ENCODE measurements around the gene SLC43A3.

The SLC43A3 gene

DNA sequence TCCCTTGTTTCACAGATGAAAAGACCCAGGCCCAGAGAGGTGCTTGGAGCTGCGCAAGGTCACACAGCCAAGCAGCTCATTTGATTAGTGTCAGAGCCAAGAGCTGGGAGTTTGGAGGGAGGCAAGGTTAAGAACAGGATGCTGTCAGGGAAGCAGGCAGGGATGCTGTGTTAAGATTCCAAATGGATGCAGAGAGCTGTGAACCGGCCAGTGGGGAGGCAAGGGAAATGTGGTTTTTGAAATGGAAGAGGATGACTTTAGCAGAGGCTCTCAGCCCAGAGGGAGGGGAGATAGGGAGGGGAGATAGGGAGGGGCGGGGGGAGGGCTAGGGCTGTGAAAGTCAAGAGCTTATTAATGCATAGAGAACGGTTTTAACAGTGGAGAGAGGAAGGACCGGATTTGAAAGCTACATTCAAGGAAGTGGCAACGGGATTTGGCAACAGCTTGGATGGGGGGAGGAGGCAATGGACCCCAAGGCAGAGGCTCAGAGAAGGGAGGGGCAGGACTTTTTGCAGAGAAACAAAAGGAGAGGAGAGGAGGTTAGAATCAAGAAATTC lies 46.4 kb upstream of the SLC43A3 start:
- TF ChIP-seq, protein P1, sequence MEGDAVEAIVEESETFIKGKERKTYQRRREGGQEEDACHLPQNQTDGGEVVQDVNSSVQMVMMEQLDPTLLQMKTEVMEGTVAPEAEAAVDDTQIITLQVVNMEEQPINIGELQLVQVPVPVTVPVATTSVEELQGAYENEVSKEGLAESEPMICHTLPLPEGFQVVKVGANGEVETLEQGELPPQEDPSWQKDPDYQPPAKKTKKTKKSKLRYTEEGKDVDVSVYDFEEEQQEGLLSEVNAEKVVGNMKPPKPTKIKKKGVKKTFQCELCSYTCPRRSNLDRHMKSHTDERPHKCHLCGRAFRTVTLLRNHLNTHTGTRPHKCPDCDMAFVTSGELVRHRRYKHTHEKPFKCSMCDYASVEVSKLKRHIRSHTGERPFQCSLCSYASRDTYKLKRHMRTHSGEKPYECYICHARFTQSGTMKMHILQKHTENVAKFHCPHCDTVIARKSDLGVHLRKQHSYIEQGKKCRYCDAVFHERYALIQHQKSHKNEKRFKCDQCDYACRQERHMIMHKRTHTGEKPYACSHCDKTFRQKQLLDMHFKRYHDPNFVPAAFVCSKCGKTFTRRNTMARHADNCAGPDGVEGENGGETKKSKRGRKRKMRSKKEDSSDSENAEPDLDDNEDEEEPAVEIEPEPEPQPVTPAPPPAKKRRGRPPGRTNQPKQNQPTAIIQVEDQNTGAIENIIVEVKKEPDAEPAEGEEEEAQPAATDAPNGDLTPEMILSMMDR (IDR thresholded peaks at IDR 0.05; ENCODE audit: borderline replicate concordance, control extremely low read depth, extremely low read depth, insufficient read depth, missing control alignments), result no peak
- no peak for DNase-seq (ENCODE audit: low spot score)
- in situ Hi-C loops (cut with MboI; ENCODE audit: low sequenced_read_pairs, unreplicated experiment), result no loop called here

DNA sequence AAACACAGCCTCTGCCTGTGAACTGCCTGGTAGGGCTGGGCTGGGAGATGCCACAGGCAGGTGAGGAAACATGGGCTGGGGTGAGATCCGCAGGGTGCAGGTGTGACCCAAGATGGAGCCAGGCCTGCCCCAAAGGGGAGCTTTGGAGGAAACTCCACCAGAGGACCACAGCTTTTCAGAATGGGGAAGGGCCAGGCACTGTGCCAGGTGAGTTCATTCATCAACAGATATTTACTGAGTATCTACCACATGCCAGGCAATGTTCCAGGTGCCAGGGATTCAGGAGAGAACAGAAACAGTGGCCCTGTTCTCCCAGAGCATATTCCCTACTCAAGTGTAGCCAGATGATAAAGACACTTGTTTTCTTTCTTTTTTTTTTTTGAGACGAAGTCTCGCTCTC lies 44.6 kb upstream of the SLC43A3 start:
- DNase-seq (ENCODE audit: low spot score), result no peak
- TF ChIP-seq, protein P1 (IDR thresholded peaks at IDR 0.05; ENCODE audit: borderline replicate concordance, control extremely low read depth, extremely low read depth, insufficient read depth, missing control alignments), result no peak
- in situ Hi-C loops (cut with MboI; ENCODE audit: low sequenced_read_pairs, unreplicated experiment), result no loop called here

DNA sequence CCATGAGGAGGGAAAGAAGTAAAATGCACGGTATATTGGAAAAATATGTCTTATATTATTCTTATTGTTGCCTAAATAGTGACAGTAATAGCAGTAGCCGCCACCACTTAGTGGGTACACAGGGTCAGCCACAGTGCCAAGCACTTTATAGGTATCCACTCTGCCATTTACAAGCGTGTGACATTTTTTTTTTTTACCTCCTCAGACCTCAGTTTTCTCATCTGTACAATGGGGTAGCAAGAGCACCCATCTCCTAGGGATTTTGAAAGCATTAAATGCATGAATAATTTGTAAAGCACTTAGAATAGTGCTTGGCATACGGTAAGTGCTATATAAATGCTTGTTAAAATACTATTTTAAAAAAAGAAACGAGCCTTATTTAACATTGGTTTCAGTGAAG lies 42.3 kb upstream of the SLC43A3 start:
- no peak for DNase-seq (ENCODE audit: low spot score)
- TF ChIP-seq, protein P1 (IDR thresholded peaks at IDR 0.05; ENCODE audit: borderline replicate concordance, control extremely low read depth, extremely low read depth, insufficient read depth, missing control alignments), result no peak
- in situ Hi-C loops (cut with MboI; ENCODE audit: low sequenced_read_pairs, unreplicated experiment), result no loop called here

DNA sequence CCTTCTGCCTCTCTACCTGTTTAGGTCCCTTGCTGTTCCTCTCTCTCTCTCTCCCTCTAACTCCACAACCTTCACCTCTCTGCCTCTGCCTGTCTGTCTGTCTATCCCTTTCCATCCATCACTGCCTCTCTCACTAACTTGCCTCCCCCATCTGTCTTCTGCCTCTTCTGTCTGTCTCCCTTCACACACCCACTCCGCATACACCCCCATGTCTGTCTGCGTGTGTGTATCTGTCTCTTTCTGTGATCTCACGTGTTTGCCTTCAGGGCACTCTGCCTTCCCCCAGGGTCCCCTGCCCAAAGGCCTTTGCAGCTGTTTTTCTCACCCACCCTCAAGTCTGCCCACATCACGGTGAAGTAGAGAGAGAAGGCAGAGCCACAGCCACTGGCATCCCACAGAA lies 41.4 kb upstream of the SLC43A3 start:
- no peak for DNase-seq (ENCODE audit: low spot score)
- in situ Hi-C loops (cut with MboI; ENCODE audit: low sequenced_read_pairs, unreplicated experiment), result no loop called here
- TF ChIP-seq, protein P1 (IDR thresholded peaks at IDR 0.05; ENCODE audit: borderline replicate concordance, control extremely low read depth, extremely low read depth, insufficient read depth, missing control alignments), result no peak

DNA sequence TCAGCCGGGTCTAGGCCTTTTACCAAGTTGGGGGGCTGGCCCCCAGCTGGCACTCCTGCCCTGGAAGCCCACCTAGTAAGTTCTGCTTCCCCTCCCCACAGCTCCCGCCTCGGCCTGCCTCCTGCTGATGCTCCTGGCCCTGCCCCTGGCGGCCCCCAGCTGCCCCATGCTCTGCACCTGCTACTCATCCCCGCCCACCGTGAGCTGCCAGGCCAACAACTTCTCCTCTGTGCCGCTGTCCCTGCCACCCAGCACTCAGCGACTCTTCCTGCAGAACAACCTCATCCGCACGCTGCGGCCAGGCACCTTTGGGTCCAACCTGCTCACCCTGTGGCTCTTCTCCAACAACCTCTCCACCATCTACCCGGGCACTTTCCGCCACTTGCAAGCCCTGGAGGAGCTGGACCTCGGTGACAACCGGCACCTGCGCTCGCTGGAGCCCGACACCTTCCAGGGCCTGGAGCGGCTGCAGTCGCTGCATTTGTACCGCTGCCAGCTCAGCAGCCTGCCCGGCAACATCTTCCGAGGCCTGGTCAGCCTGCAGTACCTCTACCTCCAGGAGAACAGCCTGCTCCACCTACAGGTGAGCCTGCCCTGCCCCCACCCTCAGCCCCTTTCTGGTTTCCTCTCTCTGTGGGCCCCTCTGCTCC lies 40.7 kb upstream of the SLC43A3 start:
- TF ChIP-seq, protein P1 (IDR thresholded peaks at IDR 0.05; ENCODE audit: borderline replicate concordance, control extremely low read depth, extremely low read depth, insufficient read depth, missing control alignments), result no peak
- no peak for DNase-seq (ENCODE audit: low spot score)
- in situ Hi-C loops (cut with MboI; ENCODE audit: low sequenced_read_pairs, unreplicated experiment), result no loop called here

DNA sequence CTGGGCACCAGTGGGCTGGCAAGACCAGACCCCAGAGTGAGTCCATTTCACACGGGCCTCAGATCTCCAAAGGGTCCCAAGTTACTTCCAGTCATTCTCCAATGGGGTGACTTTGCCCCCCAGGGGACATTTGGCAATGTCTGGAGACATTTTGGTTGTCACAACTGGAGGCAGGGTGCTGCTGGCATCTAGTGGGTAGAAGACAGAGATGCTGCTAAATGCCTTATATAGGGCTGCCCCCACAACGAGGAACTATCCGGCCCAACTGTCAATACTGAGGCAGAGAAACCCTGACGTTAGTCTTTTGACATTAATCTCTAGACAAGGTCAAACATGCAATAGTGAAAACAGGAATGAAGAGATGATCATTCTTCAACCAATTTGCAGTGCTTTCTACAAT lies 39.8 kb upstream of the SLC43A3 start:
- DNase-seq (ENCODE audit: low spot score), result no peak
- in situ Hi-C loops (cut with MboI; ENCODE audit: low sequenced_read_pairs, unreplicated experiment), result no loop called here
- TF ChIP-seq, protein P1 (IDR thresholded peaks at IDR 0.05; ENCODE audit: borderline replicate concordance, control extremely low read depth, extremely low read depth, insufficient read depth, missing control alignments), result no peak

Data from GM13976 (cell line).